MM.1S (cell line): Measurements from ENCODE around the gene KHK.

ENCODE experiments used
- DNase-seq: peaks from one replicate; pipeline ENCODE4 v3.0.0-alpha.2; 2015
- H2AFZ ChIP-seq: fragments of 300-600 bp; sonication (generic); 2 replicates; pipeline ENCODE4 v1.6.0; 2016; ENCODE audit warnings: antibody characterized with exemption, low read length
- H3F3A ChIP-seq: fragments of 300-600 bp; sonication (generic); 2 replicates; pipeline ENCODE4 v1.6.1; 2016; ENCODE audit warnings: mild to moderate bottlenecking, antibody characterized with exemption, low read length, moderate library complexity, mixed read lengths; ENCODE audit not compliant: insufficient read depth
- H3K27ac ChIP-seq: fragments of 300-600 bp; sonication (generic); 2 replicates; pipeline ENCODE4 v1.5.1; 2016; ENCODE audit warnings: mild to moderate bottlenecking, low read length
- H3K27me3 ChIP-seq: fragments of 300-600 bp; sonication (generic); replicated peaks from 2 replicates; pipeline ENCODE4 v1.6.0; 2016; ENCODE audit warnings: low read length; ENCODE audit not compliant: insufficient read depth
- H3K36me3 ChIP-seq: fragments of 300-600 bp; sonication (generic); replicated peaks from 2 replicates; pipeline ENCODE4 v1.6.1; 2016; ENCODE audit warnings: mild to moderate bottlenecking, low read length, mixed read lengths; ENCODE audit not compliant: insufficient read depth
- H3K4me1 ChIP-seq: fragments of 300-600 bp; sonication (generic); 2 replicates; pipeline ENCODE4 v1.6.1; 2016; ENCODE audit warnings: low read length, mixed read lengths
- H3K4me2 ChIP-seq: fragments of 300-600 bp; sonication (generic); 2 replicates; pipeline ENCODE4 v1.6.0; 2016; ENCODE audit warnings: low read depth, low read length
- H3K4me3 ChIP-seq: fragments of 300-600 bp; sonication (generic); 2 replicates; pipeline ENCODE4 v1.5.1; 2016; ENCODE audit warnings: low read length, mixed read lengths
- H3K79me2 ChIP-seq: fragments of 300-600 bp; sonication (generic); 2 replicates; pipeline ENCODE4 v1.6.1; 2016; ENCODE audit warnings: mixed run types, low read length, mixed read lengths
- H3K9ac ChIP-seq: fragments of 300-600 bp; sonication (generic); 2 replicates; pipeline ENCODE4 v1.6.1; 2016; ENCODE audit warnings: low read length, mixed read lengths
- H3K9me2 ChIP-seq: fragments of 300-600 bp; sonication (generic); replicated peaks from 2 replicates; pipeline ENCODE4 v1.6.1; 2016; ENCODE audit warnings: mild to moderate bottlenecking, low read length, mixed read lengths; ENCODE audit not compliant: insufficient read depth
- H3K9me3 ChIP-seq: fragments of 300-600 bp; sonication (generic); replicated peaks from 2 replicates; pipeline ENCODE4 v1.6.1; 2016; ENCODE audit warnings: mild to moderate bottlenecking, low read length, mixed read lengths; ENCODE audit not compliant: insufficient read depth
- H4K20me1 ChIP-seq: fragments of 300-600 bp; sonication (generic); 2 replicates; pipeline ENCODE4 v1.6.1; 2016; ENCODE audit warnings: mild to moderate bottlenecking, low read length, moderate library complexity, mixed read lengths; ENCODE audit not compliant: insufficient read depth
- EZH2 ChIP-seq: fragments of 300-600 bp; sonication (generic); optimal IDR thresholded peaks from 2 replicates; pipeline ENCODE3; 2017; ENCODE audit warnings: low read depth, mild to moderate bottlenecking, antibody characterized with exemption, low read length, mixed read lengths
- EZH2phosphoT487 ChIP-seq: fragments of 300-600 bp; sonication (generic); IDR thresholded peaks from 2 replicates; pipeline ENCODE4 v1.6.1; 2018; ENCODE audit warnings: antibody characterized with exemption, low read length
- TF ChIP-seq, protein P1 (sequence below): fragments of 300-600 bp; sonication (generic); IDR thresholded peaks from 2 replicates; pipeline ENCODE4 v1.5.1; 2016; ENCODE audit warnings: antibody characterized with exemption, low read length, mixed read lengths

KHK gene

DNA sequence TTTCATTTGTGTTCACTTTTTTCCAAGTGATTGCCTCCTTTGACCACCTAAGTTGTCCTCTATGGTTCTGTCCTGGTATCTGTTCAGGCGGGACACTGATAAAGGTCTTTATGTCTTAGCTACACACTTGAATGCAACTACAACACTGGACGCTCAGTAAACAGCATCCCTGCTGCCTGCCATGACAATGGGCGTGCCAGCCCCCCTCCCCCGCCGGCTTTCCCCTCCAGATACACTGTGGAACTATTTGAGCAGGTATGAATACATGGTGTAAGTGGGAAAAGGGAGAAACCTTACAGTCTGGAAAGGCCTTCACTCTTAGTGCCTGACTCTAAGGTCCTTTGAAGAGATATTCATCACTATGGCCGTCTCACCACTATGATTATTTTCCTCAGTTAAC is 29.4 kb upstream of the KHK start:
- Histone ChIP-seq H3K36me3 (no peaks in the 10 kb centered on the region), H3K4me1 (0 out of 2 replicates have a peak, but pooled peaks cover 7% of the 10 kb centered on the region), H3F3A (no peaks in the 10 kb centered on the region), H2AFZ (no peak overlapping the region), H3K4me3 (no peak overlapping the region), H3K27ac (no peak overlapping the region), H4K20me1 (no peaks in the 10 kb centered on the region), H3K9me3 (no peaks in the 10 kb centered on the region), H3K79me2 (no peaks in the 10 kb centered on the region), H3K9ac (no peak overlapping the region), H3K9me2 (no peaks in the 10 kb centered on the region), H3K4me2 (no peak overlapping the region), H3K27me3 (no peaks in the 10 kb centered on the region)
- DNase-seq, result no peak
- TF ChIP-seq EZH2, result no peak

DNA sequence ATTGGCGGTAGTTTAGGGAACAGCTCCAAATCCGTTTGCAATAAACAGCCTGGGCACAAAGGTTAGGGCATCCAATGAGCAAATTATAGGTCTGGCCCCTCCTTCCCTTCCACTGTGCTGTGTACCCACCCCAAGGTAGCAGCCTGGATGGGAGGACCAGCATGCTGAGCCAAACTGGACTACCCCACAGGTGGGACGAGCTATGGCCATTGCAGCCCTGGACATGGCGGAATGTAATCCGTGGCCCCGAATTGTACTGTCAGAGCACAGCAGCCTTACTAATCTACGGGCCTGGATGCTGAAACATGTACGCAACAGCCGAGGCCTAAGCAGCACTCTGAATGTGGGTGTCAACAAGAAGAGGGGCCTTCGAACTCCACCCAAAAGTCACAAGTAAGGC is 28.4 kb upstream of the KHK start:
- Histone ChIP-seq H4K20me1 (no peaks in the 10 kb centered on the region), H3F3A (no peaks in the 10 kb centered on the region), H3K9me3 (no peaks in the 10 kb centered on the region), H3K4me1 (no peaks in the 10 kb centered on the region), H3K4me2 (no peak overlapping the region), H3K27me3 (no peaks in the 10 kb centered on the region), H3K4me3 (no peak overlapping the region), H3K27ac (no peak overlapping the region), H3K9me2 (no peaks in the 10 kb centered on the region), H3K79me2 (no peaks in the 10 kb centered on the region), H2AFZ (no peak overlapping the region), H3K9ac (no peak overlapping the region), H3K36me3 (no peaks in the 10 kb centered on the region)
- no peak for DNase-seq
- TF ChIP-seq EZH2 (no peak), EZH2phosphoT487 (no peak)
- TF ChIP-seq, protein P1, sequence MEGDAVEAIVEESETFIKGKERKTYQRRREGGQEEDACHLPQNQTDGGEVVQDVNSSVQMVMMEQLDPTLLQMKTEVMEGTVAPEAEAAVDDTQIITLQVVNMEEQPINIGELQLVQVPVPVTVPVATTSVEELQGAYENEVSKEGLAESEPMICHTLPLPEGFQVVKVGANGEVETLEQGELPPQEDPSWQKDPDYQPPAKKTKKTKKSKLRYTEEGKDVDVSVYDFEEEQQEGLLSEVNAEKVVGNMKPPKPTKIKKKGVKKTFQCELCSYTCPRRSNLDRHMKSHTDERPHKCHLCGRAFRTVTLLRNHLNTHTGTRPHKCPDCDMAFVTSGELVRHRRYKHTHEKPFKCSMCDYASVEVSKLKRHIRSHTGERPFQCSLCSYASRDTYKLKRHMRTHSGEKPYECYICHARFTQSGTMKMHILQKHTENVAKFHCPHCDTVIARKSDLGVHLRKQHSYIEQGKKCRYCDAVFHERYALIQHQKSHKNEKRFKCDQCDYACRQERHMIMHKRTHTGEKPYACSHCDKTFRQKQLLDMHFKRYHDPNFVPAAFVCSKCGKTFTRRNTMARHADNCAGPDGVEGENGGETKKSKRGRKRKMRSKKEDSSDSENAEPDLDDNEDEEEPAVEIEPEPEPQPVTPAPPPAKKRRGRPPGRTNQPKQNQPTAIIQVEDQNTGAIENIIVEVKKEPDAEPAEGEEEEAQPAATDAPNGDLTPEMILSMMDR, result no peak

DNA sequence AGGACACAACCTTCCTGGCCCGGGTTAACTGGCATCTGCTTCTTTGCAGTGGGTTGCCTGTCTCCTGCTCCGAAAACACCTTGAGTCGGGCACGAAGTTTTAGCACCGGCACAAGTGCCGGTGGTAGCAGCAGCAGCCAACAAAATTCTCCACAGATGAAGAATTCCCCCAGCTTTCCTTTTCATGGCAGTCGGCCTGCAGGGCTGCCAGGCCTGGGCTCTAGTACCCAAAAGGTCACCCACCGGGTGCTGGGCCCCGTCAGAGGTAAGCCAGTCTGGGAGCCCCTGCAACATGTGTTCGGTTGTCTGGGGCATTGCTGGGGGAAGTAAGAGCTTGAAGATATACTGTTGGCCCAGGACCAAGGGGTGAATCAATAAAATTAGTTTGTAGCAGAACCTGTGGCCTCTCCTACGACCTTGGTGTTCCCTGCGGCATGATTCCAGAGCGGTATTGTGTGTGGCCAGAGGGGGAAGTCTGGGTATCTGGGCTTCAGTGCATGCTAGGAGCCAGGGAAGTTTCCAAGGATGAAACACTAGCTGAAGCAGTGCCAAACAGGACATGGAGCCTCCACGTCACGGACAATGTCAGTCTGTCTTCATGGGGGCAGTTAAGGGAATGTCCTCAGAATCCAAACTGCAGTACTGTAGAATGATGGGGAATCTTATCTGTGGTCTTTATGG is 27.3 kb upstream of the KHK start:
- no peak overlapping the region for H3K9ac ChIP-seq
- no peaks in the 10 kb centered on the region for H3K27me3 ChIP-seq
- no peak overlapping the region for H3K27ac ChIP-seq
- no peaks in the 10 kb centered on the region for H3F3A ChIP-seq
- no peak for DNase-seq
- no peak overlapping the region for H2AFZ ChIP-seq
- no peak overlapping the region for H3K4me3 ChIP-seq
- TF ChIP-seq EZH2 (no peak), EZH2phosphoT487 (no peak)
- TF ChIP-seq, protein P1, result no peak
- no peaks in the 10 kb centered on the region for H3K9me2 ChIP-seq
- no peaks in the 10 kb centered on the region for H4K20me1 ChIP-seq
- no peaks in the 10 kb centered on the region for H3K36me3 ChIP-seq
- H3K4me1 ChIP-seq, result no peaks in the 10 kb centered on the region
- H3K4me2 ChIP-seq, result no peak overlapping the region
- H3K79me2 ChIP-seq, result no peaks in the 10 kb centered on the region
- no peaks in the 10 kb centered on the region for H3K9me3 ChIP-seq

DNA sequence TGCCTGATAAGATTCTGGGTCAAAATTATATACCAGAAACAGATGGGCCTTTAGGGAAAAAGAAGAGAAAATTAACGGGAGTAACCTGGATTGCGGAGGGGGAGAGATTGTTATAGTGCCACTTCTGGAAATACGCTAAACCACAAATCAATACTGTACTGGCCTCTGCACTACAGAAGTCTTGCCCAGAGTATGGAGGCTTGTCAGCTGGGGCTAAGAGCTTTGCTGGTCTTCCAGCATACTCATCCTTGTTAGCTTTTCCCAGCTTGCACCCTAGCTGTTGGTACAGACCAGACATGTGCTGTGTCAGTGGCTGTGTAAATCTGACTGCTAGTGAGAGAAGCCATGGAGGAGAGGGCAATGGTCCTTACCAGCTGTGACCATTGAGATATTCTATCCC is 26.2 kb upstream of the KHK start:
- H3K4me2 ChIP-seq, result no peak overlapping the region
- H4K20me1 ChIP-seq, result no peaks in the 10 kb centered on the region
- no peak overlapping the region for H2AFZ ChIP-seq
- H3K9me3 ChIP-seq, result no peaks in the 10 kb centered on the region
- no peaks in the 10 kb centered on the region for H3K9me2 ChIP-seq
- H3K4me1 ChIP-seq, result no peaks in the 10 kb centered on the region
- H3K4me3 ChIP-seq, result no peak overlapping the region
- no peak for DNase-seq
- no peak overlapping the region for H3K9ac ChIP-seq
- no peaks in the 10 kb centered on the region for H3K36me3 ChIP-seq
- H3K79me2 ChIP-seq, result no peaks in the 10 kb centered on the region
- no peaks in the 10 kb centered on the region for H3K27me3 ChIP-seq
- H3K27ac ChIP-seq, result no peak overlapping the region
- TF ChIP-seq, protein P1, result no peak
- TF ChIP-seq EZH2phosphoT487 (no peak), EZH2 (no peak)
- peaks cover under 1% of the 10 kb centered on the region; the same call in 1 of the 2 replicates for H3F3A ChIP-seq
